Effector memory CD4-positive, alpha-beta T cell (primary cell): Measurements from ENCODE around the gene CUEDC1.

Experiments used
- DNase-seq, 3 donors: peaks; one replicate each; pipeline ENCODE4 v3.0.0-alpha.2; 2020
- H3K27ac ChIP-seq: 2 replicates; pipeline ENCODE4 v1.7.0; 2013; ENCODE audit warnings: mild to moderate bottlenecking, low read length, moderate library complexity; ENCODE audit not compliant: insufficient read depth, poor library complexity, severe bottlenecking
- H3K27me3 ChIP-seq: replicated peaks from 2 replicates; pipeline ENCODE4 v1.7.0; 2013; ENCODE audit warnings: mild to moderate bottlenecking, low read length; ENCODE audit not compliant: insufficient read depth, control insufficient read depth, poor library complexity, severe bottlenecking
- H3K36me3 ChIP-seq: 2 replicates; pipeline ENCODE4 v1.7.0; 2013; ENCODE audit warnings: mild to moderate bottlenecking, low read length, moderate library complexity; ENCODE audit not compliant: control insufficient read depth, insufficient read depth
- H3K4me1 ChIP-seq: 2 replicates; pipeline ENCODE4 v1.7.0; 2013; ENCODE audit warnings: low read length, mild to moderate bottlenecking; ENCODE audit not compliant: control insufficient read depth, insufficient read depth, poor library complexity, severe bottlenecking
- H3K4me3 ChIP-seq: 2 replicates; pipeline ENCODE4 v1.7.0; 2013; ENCODE audit warnings: low read length, low read depth, mild to moderate bottlenecking; ENCODE audit not compliant: insufficient read depth, poor library complexity, severe bottlenecking
- H3K9me3 ChIP-seq: 2 replicates; pipeline ENCODE4 v1.7.0; 2013; ENCODE audit warnings: mild to moderate bottlenecking, low read length, moderate library complexity; ENCODE audit not compliant: control insufficient read depth

The CUEDC1 gene

DNA sequence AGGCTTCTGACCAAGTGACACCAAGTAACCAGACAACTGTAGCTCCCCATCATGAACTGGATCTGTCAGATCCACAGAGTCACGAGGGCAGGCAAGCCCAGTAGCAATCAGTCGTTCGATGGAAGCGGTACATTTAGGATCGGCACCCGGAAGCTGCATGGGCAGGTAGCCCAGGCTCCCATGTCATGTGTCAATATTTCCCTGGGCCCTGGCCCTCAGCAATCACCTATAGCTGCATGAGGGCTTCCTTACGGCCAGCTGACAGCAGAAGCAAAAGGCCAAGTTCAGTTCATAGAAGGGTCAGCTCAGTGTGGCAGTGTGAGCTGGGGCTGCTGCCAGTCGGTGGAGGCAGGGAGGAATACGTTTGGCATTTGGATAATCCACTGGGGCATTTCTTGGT lies 137.1 kb downstream of the CUEDC1 start:
- Histone ChIP-seq H3K9me3 (no peaks in the 10 kb centered on the region), H3K36me3 (no peaks in the 10 kb centered on the region), H3K27me3 (no peaks in the 10 kb centered on the region), H3K4me3 (no peak overlapping the region), H3K4me1 (no peaks in the 10 kb centered on the region), H3K27ac (no peak overlapping the region)
- DNase-seq, result no peak

DNA sequence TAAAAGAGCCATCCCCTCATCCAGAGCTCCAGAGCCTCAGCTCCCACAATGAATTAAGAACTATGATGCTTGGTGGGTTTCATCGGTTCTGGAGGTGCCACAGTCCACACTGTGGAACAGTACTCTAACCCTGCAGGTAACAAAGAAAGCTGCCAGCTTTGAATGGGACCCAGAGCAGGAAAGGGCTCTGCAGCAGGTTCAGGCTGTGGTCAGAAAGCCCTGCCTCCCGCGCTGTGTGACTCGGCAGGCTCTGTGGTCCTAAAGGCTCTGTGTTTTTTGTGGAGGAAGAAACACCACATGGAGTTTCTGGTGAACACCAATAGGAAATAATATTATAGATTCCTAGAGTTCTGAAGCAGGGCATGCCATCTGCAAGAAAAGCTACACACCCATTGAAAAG lies 137.9 kb downstream of the CUEDC1 start:
- no peaks in the 10 kb centered on the region for H3K36me3 ChIP-seq
- no peaks in the 10 kb centered on the region for H3K4me1 ChIP-seq
- H3K27ac ChIP-seq, result no peak overlapping the region
- no peak overlapping the region for H3K4me3 ChIP-seq
- H3K27me3 ChIP-seq, result no peaks in the 10 kb centered on the region
- H3K9me3 ChIP-seq, result no peaks in the 10 kb centered on the region
- no peak for DNase-seq

GRCh38 chr17:57814421-57814820 lies 140.8 kb downstream of the CUEDC1 start:
- Histone ChIP-seq H3K4me1 (no peaks in the 10 kb centered on the region), H3K9me3 (no peaks in the 10 kb centered on the region), H3K4me3 (no peak overlapping the region), H3K27me3 (no peaks in the 10 kb centered on the region), H3K36me3 (no peaks in the 10 kb centered on the region), H3K27ac (no peak overlapping the region)
- DNase-seq, result no peak

DNA sequence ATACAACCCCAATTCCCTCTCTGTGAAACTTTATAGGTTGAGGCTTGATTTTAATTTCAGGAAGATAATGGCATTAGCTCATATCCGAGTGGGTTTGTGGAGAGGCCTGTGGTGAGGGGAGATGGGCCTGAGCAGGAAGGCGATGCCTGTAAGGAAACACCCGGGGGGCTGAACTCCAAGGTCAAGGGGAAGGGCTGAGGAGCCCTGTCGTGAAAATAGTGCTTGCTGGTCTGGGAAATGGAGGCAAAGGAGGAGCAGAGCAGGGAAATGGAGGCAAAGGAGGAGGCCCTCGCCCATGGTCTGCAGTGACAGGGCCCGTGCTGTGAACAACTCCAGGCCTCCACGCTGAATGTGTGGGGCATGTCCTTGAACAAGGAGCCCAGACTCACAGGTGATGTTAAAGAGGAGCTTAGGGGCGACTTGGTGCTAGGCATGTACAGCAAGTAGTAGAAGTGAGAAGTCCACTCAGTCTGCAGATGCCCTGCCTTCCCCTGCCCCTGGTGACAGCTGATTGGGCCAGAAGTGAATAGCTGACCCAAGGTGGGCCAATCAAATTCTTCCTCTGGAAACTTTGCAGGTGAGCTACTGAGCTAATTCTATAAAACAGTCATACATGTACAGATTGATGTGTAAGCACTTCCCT lies 143.5 kb downstream of the CUEDC1 start:
- Histone ChIP-seq H3K36me3 (no peaks in the 10 kb centered on the region), H3K27ac (no peak overlapping the region), H3K4me3 (no peak overlapping the region), H3K27me3 (no peaks in the 10 kb centered on the region), H3K4me1 (no peaks in the 10 kb centered on the region), H3K9me3 (no peaks in the 10 kb centered on the region)
- DNase-seq, result no peak
